Astrocyte of the spinal cord (primary cell): ENCODE results near the gene GOLPH3L.

Experiments
- DNase-seq: peaks from one replicate; pipeline ENCODE4 v3.0.0; 2011; ENCODE audit warnings: low read depth, low spot score
- H3K4me3 ChIP-seq: 2 replicates; pipeline ENCODE4 v1.5.1; 2011; ENCODE audit warnings: low read depth, mild to moderate bottlenecking, low read length, moderate library complexity
- in situ Hi-C: cut with HindIII; loops from 2 replicates; pipeline ENCODE4 v1.10.0; 2017; ENCODE audit warnings: low sequenced_read_pairs
- TF ChIP-seq, protein P1 (sequence below): IDR thresholded peaks from 2 replicates; pipeline ENCODE4 v1.5.1; 2012; ENCODE audit warnings: low read depth, mild to moderate bottlenecking, low read length, inconsistent platforms

GOLPH3L gene

GRCh38 chr1:150621497-150622302 is 75.3 kb downstream of the GOLPH3L start:
- in situ Hi-C loops = no loop called here
- no peak overlapping the region for H3K4me3 ChIP-seq
- TF ChIP-seq, protein P1, sequence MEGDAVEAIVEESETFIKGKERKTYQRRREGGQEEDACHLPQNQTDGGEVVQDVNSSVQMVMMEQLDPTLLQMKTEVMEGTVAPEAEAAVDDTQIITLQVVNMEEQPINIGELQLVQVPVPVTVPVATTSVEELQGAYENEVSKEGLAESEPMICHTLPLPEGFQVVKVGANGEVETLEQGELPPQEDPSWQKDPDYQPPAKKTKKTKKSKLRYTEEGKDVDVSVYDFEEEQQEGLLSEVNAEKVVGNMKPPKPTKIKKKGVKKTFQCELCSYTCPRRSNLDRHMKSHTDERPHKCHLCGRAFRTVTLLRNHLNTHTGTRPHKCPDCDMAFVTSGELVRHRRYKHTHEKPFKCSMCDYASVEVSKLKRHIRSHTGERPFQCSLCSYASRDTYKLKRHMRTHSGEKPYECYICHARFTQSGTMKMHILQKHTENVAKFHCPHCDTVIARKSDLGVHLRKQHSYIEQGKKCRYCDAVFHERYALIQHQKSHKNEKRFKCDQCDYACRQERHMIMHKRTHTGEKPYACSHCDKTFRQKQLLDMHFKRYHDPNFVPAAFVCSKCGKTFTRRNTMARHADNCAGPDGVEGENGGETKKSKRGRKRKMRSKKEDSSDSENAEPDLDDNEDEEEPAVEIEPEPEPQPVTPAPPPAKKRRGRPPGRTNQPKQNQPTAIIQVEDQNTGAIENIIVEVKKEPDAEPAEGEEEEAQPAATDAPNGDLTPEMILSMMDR = peak; percentile 72
- DNase-seq = peak; percentile 80

DNA sequence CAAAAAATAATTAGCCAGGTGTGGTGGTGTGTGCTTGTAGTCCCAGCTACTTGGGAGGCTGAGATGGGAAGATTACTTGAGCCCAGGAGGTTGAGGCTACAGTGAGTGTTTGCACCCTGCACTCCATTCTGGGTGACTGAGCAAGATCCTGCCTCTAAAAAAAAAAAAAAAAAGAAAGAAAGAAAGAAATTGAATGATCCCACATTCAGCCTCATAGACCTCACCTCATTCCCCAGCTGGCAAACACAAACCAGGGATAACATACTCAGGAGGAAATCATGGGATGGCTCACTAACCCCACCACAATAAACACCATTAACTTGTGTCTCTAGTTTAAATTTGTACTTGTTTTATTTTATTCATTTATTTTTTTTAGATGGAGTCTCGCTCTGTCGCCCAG is 76.0 kb downstream of the GOLPH3L start:
- H3K4me3 ChIP-seq = no peak overlapping the region
- DNase-seq = no peak
- in situ Hi-C loops = no loop called here
- TF ChIP-seq, protein P1 = no peak

DNA sequence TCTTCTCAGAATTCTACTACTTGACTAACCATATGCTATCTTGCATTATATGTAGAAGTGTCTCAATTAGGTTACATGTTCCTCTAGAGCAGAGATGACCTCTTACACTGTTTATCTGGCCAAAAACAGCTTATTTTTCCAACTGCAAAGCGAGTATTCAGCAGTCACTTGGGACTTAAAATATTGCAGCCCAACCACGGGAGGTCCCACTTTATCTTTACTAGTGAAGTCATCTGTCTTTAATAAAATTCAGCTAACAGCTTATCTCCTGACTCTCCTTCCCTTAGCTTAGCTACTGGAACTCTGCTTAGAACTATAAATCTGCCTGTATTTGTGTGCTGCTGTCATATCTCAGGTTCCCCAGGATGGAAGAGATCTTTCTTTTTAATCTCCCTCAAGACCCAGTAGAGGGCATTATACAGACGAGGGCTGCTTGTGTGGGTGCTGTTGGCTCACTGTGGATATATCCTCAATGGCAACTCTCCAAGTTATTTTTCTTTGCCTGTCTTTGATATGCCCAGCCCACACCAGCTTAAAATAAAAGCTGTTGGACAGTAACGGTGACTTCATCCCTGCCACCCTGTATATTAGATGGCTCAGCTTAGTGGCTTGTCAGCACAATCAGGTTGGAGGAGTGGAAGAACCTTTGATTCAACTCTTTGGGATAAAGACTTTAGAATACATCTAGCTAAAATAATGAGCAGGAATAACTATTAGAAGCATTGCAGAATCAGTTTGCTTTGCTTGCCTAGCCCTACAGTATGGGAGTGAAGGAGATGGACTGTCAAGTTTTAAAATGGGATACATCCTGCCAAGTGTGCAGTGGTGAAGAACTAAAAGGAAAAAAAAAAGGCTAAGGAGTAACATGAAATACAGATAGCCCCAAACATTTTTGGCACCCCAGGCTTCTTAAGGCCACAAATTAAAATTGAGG is 77.1 kb downstream of the GOLPH3L start:
- peak; percentile 81 for DNase-seq
- in situ Hi-C loops = no loop called here
- TF ChIP-seq, protein P1 = peak; percentile 49
- no peak overlapping the region for H3K4me3 ChIP-seq

DNA sequence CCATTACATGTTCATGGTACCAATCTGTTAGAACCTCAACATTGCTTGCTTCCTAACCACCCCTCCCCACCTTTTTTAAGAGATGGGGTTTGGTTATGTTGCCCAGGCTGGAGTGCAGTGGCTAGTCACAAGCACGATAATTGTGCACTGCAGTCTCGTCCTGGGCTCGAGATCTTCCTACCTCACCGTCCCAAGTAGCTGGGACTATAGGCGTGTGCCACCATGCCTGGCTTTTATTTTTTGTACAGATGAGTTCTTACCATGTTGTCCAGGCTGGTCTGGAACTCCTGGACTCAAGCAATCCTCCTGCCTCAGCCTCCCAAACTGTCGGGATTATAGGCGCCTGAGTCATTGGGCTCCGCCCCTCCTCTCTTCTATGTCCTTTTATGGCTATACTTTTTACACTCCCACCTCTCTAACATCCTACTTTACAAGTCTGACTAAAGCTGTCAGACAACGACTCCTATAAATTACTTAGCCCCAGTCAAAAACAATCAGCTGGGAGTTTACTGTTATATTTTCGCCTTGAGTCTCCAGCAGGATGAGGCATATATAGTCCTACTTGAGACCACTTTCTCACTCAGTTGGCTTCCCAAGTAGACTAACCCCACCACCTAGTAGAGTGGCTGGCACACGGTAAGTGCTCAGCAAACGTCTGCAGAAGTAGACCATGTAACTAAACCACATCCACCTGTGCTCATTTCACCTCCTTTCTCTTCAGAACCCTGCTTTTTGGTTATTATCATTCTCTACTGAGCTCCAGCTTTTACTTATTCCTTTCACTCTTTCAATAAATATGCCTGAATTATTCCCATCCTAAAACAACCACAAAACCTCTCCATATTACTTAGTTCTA is 81.4 kb downstream of the GOLPH3L start:
- H3K4me3 ChIP-seq = no peak overlapping the region
- TF ChIP-seq, protein P1 = no peak
- no peak for DNase-seq
- in situ Hi-C loops = no loop called here

DNA sequence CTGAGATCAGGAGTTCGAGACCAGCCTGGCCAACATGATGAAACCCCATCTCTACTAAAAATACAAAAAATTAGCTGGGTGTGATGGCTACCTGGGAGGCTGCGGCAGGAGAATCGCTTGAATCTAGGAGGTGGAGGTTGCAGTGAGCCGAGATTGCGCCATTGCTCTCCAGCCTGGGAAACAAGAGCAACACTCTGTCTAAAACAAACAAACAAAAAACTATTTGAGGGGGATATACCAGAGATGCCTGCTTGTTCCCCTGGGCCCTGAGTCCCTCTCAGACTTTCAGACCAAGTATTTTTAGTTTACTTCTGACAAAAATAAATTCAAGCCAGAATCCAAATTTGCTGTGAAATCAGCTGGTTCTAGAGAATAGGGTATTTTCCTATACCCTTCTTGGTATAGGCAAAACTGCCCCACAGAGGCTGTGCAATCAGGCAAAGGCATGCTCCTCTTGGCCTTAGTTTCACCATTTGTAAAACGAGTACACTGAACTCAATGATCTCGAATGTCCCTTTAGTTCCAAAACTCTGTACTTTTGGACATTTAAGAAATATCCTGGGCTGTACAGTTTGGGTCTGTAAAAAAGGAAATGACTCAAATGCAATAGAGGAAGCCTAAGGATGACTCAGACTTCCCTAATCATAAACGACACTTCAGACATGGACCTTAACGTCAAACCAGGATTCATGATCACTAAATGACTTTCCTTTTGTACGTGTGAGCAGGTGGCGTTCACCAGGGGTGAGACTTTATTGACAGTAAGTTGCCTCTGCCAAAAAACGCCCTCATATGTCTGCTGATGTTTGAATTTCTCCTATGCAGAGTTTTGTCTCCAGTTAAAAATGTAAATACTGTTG is 83.7 kb downstream of the GOLPH3L start:
- H3K4me3 ChIP-seq = no peak overlapping the region
- in situ Hi-C loops = no loop called here
- peak; percentile 94 for DNase-seq
- TF ChIP-seq, protein P1 = no peak
